GM06990 (cell line): ENCODE results near the gene SIK1.
"Not testable (repeated sequence)": the region's sequence is repeated elsewhere in the genome, so short reads cannot be mapped to it uniquely, and the experiment has no call there.

Experiments used
- DNase-seq: peaks from one replicate; pipeline ENCODE4 v3.0.0-alpha.2; 2011; ENCODE audit not compliant: insufficient read length; ENCODE audit errors: extremely low read depth
- H3K27me3 ChIP-seq: replicated peaks from 2 replicates; pipeline ENCODE4 v1.6.0; 2011; ENCODE audit warnings: low read length; ENCODE audit not compliant: control insufficient read depth, insufficient read depth
- H3K36me3 ChIP-seq: 2 replicates; pipeline ENCODE4 v1.5.1; 2011; ENCODE audit warnings: low read length; ENCODE audit not compliant: control insufficient read depth, insufficient read depth
- H3K4me3 ChIP-seq: replicated peaks from 2 replicates; pipeline ENCODE4 v1.5.1; 2011; ENCODE audit warnings: low read depth, mild to moderate bottlenecking, control low read depth, low read length
- TF ChIP-seq, protein P1 (sequence below): IDR thresholded peaks from 2 replicates; pipeline ENCODE4 v1.5.1; 2011; ENCODE audit warnings: low read length, control low read depth, mild to moderate bottlenecking, inconsistent platforms; ENCODE audit not compliant: insufficient read depth, poor library complexity, severe bottlenecking

Gene SIK1

DNA sequence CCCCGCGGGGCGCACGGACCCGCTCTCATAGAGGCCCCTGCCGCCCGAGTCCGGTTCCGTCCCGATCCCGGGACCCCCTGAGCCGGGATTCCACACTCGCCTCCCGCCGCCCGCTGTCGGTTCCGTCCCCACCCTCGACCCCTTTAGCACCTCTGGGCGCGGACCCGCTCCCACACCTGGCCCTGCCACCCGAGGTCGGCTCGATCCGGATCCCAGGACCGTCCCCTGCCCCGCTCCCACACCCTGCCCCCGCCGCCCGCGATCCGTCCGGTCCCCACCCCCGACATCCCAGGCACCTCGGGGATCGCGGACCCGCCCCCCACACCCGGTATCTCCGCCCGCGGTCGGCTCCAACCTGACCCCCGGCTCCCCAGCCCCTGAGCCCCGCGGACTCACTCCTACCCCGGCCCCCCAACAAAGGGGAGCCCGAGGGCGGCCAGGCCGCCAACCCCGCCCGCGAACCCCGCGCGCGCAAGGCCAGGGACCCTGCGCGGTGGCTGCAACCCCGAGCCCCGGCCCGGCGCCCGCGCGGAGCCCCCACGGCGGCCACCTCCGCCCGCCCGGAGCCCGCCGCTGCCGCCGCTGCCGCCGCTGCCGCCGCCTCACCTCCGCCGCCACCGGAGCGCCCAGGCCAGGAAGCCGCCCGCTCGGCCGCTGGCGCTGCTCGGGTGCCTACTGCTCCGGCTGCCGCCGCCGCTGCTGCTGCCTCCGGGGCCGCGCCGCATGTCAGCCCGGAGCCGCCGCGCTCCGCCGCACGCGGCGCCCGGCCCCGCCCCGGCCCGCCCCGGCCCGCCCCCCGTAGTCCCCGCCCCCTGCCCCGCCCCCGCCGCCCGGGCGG lies at the start of gene SIK1:
SIK1 (minus strand) TSS at position 728 of the 838 bp plus-strand sequence. CDS start 953 bp downstream, outside the sequence.
- not testable (repeated sequence) for H3K27me3 ChIP-seq, H3K4me3 ChIP-seq, DNase-seq

DNA sequence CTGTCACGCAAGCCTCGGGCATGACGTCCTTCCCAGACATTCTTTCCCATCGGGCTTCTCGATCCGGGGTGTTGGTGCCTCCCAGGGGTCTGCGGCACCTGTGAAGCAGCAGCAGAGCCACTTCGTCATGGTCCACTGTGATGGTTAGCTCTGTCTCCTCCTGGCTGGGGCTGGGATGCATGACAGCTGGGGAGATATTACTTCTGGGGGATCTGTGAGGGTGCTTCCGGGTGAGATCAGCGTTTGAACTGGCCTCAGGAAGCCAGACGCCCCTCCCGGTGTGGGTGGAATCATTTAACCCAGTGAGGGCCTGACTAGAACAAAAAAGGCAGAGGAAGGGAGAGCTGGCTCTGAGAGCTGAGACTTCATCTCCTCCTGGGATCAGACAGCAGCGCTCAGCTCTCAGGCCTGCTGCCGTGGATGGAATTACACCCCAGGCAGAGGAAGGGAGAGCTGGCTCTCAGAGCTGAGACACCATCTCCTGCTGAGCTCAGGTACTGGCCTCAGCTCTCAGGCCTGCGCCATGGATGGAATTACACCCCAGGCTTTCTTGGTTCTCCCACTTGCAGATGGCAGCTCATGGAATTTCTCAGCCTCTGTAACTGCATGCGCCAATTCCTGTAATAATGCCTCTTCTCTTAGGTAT lies 44.8 kb upstream of the SIK1 start:
- not testable (repeated sequence) for DNase-seq, H3K36me3 ChIP-seq

More for the DNA sequence above, at the start of gene SIK1:
- not testable (repeated sequence) for H3K36me3 ChIP-seq

DNA sequence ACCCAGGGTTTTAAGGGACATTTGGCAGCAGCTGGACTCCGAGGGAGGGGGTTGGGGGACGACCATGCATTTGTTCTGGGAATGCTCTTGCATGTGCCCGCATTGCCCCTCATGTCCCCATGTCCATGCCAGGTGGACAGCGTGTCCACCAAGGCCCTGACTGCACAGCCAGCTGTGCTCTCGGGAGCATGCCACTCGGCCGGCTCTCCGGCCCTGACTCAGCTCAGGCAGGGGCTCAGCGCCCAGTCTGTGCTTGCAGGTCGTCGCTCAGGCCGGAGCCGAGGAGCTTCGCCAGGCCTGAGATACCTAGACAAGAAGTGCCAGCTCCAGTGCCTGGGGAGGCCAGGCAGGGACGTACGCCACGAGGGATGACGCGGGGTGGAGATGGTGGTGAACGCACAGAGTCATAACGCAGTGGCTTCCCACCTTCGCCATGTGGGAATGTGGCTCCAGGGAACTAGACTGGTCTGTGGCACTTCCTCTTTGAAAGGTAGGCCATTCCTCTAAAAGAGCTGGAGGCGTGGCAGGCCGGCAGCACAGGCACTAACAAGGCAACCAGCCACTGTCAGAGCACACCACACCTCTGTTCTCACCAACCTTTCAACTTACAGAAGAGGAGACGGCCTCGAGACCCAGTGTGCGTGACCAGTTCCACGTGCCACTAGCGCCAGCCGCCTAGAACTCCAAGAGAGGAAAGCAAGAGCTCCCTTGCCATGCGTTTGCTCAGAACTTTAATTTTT lies 43.0 kb upstream of the SIK1 start:
- H3K27me3 ChIP-seq, DNase-seq, H3K4me3 ChIP-seq, H3K36me3 ChIP-seq: not testable (repeated sequence)

More for the DNA sequence above, 44.8 kb upstream of the SIK1 start:
- not testable (repeated sequence) for H3K4me3 ChIP-seq, H3K27me3 ChIP-seq

DNA sequence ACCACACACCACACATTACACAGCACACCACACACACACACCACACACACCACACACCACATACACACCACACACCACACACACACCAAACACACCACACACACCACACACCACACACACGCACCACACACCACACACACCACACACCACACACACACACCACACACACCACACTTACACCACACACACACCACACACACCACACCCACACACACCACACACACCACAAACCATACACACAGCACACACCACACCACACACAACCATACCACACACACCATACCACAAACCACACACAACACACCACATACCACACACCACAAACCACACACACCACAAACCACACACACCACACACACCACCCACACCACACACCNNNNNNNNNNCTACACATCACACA lies 40.9 kb upstream of the SIK1 start:
- TF ChIP-seq, protein P1, sequence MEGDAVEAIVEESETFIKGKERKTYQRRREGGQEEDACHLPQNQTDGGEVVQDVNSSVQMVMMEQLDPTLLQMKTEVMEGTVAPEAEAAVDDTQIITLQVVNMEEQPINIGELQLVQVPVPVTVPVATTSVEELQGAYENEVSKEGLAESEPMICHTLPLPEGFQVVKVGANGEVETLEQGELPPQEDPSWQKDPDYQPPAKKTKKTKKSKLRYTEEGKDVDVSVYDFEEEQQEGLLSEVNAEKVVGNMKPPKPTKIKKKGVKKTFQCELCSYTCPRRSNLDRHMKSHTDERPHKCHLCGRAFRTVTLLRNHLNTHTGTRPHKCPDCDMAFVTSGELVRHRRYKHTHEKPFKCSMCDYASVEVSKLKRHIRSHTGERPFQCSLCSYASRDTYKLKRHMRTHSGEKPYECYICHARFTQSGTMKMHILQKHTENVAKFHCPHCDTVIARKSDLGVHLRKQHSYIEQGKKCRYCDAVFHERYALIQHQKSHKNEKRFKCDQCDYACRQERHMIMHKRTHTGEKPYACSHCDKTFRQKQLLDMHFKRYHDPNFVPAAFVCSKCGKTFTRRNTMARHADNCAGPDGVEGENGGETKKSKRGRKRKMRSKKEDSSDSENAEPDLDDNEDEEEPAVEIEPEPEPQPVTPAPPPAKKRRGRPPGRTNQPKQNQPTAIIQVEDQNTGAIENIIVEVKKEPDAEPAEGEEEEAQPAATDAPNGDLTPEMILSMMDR = no peak
- H3K36me3 ChIP-seq = no peaks in the 10 kb centered on the region
- no peaks in the 10 kb centered on the region for H3K27me3 ChIP-seq
- DNase-seq = no peak
- no peak overlapping the region for H3K4me3 ChIP-seq

DNA sequence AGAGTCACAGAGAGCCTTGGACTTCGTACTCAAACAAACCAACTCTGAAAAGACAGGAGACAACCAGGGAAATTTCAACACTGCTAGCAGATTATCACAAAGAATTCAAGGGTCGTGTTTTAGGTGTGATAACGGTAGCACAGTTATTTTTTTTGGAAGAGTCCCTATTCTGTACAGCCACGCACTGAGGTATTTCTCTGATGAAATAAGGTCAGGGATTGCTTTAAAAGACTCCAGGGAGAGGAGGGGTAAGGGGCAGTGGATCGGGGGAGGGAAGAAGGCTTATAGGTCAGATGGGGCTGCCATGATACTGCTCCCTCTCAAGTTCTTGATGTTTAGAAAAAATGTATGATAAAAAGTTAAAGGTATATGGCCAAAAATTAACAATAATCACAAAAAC lies 38.2 kb upstream of the SIK1 start:
- not testable (repeated sequence) for DNase-seq, H3K4me3 ChIP-seq, H3K27me3 ChIP-seq, H3K36me3 ChIP-seq

DNA sequence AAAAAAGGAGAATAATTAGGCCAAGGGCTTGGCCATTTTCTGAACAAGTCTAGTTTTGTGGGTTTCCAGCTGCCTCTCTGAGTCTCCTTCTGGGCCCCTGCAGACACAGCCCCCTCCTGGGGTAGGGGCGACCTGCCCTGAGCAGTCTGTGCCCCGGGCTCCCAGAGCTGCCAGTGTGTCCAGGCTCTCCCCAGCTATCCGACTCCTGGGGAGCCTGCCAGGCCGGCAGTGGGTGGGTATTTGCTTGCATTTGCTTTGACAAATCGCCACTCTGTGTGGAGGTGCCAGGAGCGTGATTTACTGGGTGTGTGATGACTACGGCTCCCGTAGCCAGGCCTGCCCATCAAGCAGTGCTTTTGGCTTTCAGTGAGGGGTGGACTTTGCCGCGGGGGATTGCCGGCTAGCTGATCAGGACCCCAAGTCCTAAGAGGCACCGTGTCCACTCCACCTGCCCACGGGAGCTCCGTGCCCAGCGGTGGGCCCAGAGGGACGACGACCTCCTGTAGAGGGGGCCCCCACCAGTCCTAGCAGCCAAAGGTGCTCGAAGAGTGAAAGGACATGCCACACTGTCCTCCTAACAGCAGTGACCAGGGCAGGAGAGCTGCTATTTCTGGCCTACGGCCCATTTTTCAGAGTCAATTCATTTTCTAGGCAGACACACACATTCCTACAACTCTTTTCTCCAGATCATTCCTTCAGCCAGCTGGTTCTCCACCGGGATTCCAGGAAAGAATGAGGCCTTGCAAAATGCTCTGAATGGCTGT lies 36.7 kb upstream of the SIK1 start:
- not testable (repeated sequence) for DNase-seq, H3K4me3 ChIP-seq, H3K36me3 ChIP-seq, H3K27me3 ChIP-seq

DNA sequence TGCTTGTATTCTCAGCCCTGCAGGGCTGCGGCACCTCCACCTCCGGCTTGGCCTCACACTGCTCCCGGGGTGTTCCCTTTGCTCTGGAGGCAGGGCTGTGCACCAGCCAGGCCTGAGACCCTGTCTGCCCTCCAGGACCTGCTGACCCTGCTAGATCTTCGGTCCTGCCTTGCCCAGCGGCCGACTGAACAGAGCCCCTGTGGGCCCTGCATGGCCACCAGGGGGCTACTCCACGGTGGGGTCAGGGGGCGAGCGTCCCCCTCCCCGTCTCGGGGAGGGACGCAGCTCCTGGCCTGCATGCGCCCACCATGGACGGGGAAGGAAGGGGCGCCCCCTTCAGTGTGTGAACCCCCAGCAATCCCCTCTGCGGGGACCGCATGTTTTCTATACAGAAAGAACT lies 36.0 kb upstream of the SIK1 start:
- not testable (repeated sequence) for DNase-seq, H3K36me3 ChIP-seq, H3K27me3 ChIP-seq, H3K4me3 ChIP-seq

DNA sequence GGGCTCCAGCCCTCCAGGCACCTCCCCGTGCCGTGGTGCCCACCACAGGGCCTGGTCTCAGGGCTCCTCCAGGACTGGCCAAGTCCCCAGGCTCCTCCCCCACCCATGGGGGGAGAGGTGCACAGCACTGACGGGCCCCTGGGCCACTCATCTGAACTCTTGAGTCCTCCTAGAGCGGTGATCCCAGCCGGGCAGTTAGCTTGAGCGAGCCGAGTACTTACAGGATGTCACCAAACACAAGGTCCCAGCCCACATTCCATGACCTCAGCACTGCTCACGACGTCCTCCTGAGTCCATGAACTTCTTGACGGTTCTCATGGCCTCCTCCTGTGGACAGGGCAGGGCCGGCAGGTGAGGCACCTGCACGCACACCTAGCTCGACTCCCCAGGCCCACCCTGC lies 33.5 kb upstream of the SIK1 start:
- not testable (repeated sequence) for H3K36me3 ChIP-seq, H3K4me3 ChIP-seq, DNase-seq, H3K27me3 ChIP-seq

DNA sequence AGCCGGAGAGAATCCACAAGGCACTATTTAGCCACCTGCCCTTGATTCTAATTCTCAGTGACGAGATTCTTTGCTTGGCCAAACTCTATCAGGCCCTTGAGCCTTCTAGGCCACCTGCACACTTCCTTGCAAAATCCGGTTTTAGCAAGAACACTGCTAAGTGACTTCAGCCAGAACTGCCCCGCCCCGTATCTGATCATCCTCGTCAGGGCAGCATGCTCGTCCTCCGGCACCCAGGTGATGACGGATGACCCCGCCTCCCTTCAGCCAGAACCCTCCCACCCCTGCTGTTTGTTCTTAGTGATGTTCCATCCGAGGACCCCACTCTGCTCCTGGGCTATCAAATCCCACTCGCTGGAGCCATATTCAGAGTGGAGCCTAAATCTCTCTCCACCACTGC lies 32.1 kb upstream of the SIK1 start:
- not testable (repeated sequence) for DNase-seq, H3K27me3 ChIP-seq, H3K36me3 ChIP-seq, H3K4me3 ChIP-seq

DNA sequence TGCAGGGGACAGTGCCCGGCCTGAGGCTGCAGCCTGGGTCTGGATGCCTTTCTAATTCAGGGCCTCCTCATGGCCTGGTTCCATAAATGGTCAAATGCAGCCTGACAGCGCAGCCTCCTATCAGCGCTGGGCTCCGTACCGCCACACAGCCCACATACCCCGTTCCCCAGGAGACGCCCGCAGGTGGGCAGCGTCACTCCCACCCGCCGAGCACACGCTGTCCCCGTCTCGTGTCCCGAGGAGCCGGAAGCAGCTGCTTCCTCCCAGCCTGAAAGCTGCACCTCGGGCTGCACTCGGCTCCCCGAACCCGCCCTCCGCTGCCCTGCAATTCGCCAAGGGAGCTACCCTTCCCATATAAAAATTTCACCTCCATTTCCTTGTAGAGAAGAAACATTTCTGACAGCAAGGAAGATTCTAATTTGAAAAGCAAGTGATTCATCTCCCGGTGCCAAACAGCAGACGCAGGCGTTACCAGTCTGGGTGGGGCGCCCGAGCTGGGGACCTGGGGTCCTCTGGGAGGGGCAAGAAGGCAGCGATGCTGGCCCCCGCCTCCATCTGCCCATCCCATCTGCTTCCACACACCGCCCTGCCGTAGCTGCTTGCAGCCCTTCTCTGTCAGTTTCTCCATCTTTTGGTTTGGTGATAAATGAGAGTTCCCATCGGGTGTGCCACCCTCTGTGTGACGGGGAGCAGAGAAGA lies 29.8 kb upstream of the SIK1 start:
- not testable (repeated sequence) for H3K27me3 ChIP-seq, H3K4me3 ChIP-seq, H3K36me3 ChIP-seq, DNase-seq

DNA sequence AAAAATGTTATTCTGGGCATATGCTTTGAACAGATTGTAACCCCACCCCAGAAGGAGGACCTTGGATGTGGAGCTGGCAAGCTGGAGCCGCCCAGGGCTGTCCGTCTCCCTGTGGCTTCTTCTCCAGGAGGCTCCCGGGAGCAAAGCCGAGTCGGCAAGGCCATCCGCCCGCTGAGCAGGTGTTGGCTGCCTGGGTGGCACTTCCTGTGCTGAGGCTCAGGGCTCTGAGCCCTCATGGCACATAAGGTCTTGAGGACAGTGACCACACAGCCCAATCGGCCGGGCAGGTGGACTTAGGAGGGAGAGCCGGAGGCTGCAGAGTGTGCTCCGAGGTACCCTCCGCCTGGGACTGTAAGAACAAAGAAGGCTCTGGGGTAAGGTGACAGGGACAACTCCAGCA lies 28.8 kb upstream of the SIK1 start:
- not testable (repeated sequence) for DNase-seq, H3K27me3 ChIP-seq, H3K4me3 ChIP-seq, H3K36me3 ChIP-seq

DNA sequence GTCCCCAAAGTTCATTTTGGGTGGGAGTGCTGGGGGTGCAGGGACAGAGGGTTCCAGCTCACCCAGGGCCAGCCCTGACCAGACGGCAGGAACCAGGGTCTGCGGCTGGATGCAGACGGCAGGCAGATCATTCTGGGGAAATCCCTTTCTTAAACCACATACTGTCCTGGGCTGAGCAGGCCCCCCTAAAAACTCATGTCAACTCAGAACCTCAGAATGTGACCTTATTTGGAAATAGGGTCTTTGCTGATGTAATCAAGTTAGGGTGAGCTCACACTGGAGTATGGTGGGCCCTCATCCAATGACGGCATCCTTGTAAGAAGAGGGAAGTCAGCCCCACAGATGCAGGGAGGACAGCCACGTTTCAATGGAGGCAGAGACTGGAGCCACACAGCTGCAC lies 27.2 kb upstream of the SIK1 start:
- not testable (repeated sequence) for H3K36me3 ChIP-seq, DNase-seq, H3K27me3 ChIP-seq, H3K4me3 ChIP-seq
